Spleen (tissue), 11 donors: Measurements from ENCODE around the gene LCN6. TPM values are rescaled to one million over a fixed set of nuclear protein-coding genes. Genes with fewer than 3 reads are reported as not detected.

Source experiments
- DNase-seq: peaks from one replicate; pipeline ENCODE4 v3.0.0-alpha.2; 2020
- H3K27ac ChIP-seq, 8 donors: fragments of 200-600 bp; sonication (generic) in 7 of 8; 1 replicate in 4 of 8; 2 replicates in 4 of 8; pipeline versions ENCODE4 v1.5.0 to v1.8.0; 2016 to 2021; ENCODE audit warnings: inconsistent platforms in 4 of 8, mild to moderate bottlenecking in 4 of 8, moderate library complexity in 1 of 8
- H3K27me3 ChIP-seq, 7 donors: fragments of 200-600 bp; sonication (generic) in 6 of 7; replicated peaks in 1 of 7; 1 replicate in 4 of 7; 2 replicates in 3 of 7; pipeline versions ENCODE4 v1.5.0 to v1.8.0; 2016 to 2021; ENCODE audit warnings: inconsistent platforms in 3 of 7, mild to moderate bottlenecking in 1 of 7
- H3K36me3 ChIP-seq, 6 donors: fragments of 200-600 bp; sonication (generic) in 5 of 6; 1 replicate in 4 of 6; 2 replicates in 2 of 6; pipeline versions ENCODE4 v1.5.0 to v1.8.0; 2016 to 2021; ENCODE audit warnings: inconsistent platforms in 2 of 6
- H3K4me1 ChIP-seq, 6 donors: fragments of 200-600 bp; sonication (generic) in 5 of 6; 1 replicate in 3 of 6; 2 replicates in 3 of 6; pipeline versions ENCODE4 v1.5.0 to v1.8.0; 2016 to 2021; ENCODE audit warnings: inconsistent platforms in 3 of 6
- H3K4me3 ChIP-seq, 8 donors: fragments of 200-600 bp; sonication (generic) in 7 of 8; 1 replicate in 4 of 8; 2 replicates in 4 of 8; pipeline versions ENCODE4 v1.5.0 to v1.8.0; 2016 to 2021; ENCODE audit warnings: inconsistent platforms in 4 of 8, mild to moderate bottlenecking in 4 of 8, moderate library complexity in 2 of 8
- H3K9me3 ChIP-seq, 8 donors: fragments of 200-600 bp; sonication (generic) in 7 of 8; 1 replicate in 4 of 8; 2 replicates in 4 of 8; pipeline versions ENCODE4 v1.5.0 to v1.8.0; 2016 to 2021; ENCODE audit warnings: inconsistent platforms in 4 of 8
- CTCF ChIP-seq, 11 experiments: fragments of 200-600 bp in 7 of 11; fragments of 450-650 bp in 4 of 11; sonication (generic) in 4 of 11; IDR thresholded peaks in 8 of 11; conservative IDR thresholded peaks in 3 of 11; 1 replicate in 7 of 11; 2 replicates in 4 of 11; pipeline versions ENCODE4 v1.4.0 to v1.8.0; 2016 to 2021; ENCODE audit warnings: antibody characterized with exemption in 11 of 11, inconsistent platforms in 4 of 11, mild to moderate bottlenecking in 1 of 11
- POLR2A ChIP-seq, 3 donors: fragments of 450-650 bp; IDR thresholded peaks; one replicate each; pipeline ENCODE4 v1.5.1; 2017; ENCODE audit warnings: antibody characterized with exemption in 3 of 3, mild to moderate bottlenecking in 1 of 3
- POLR2AphosphoS5 ChIP-seq, 3 donors: sonication (generic); formaldehyde crosslinking; IDR thresholded peaks; one replicate each; pipeline ENCODE4 v1.5.1; 2017; ENCODE audit warnings: antibody characterized with exemption in 3 of 3
- whole genome bisulfite sequencing, 5 donors: extraction: QIAGEN DNeasy Blood & Tissue Kit in 3 of 5; methylation state at CpG; one replicate each; pipeline versions ENCODE4 v1.1.5 to v1.1.7; 2013 to 2018; 5-methylcytosine and 5-hydroxymethylcytosine counted together
- intact Hi-C: fragments of 100-400 bp; cut with DNase I; formaldehyde crosslinking; loops from one replicate; pipeline ENCODE4 v1.15.0; 2023; ENCODE audit warnings: low total_unique reads
- polyA plus RNA-seq, 3 donors: library from polyadenylated mRNA; stranded (reverse); fragments of 200-250 nt; gene quantifications; one replicate each; pipeline ENCODE4 v1.2.1, GENCODE V29; 2013
- total RNA-seq, 7 donors: library from RNA; depleted of rRNA in 3 of 7; stranded (reverse); fragments of >200 nt in 3 of 7; fragmentation: NEBNext Ultra II Directional in 4 of 7; extraction: Animal tissue kit (Norgen Biotek cat#: 25700) in 4 of 7; gene quantifications; one replicate each; pipeline versions ENCODE4 v1.1.0 to v1.2.1, GENCODE V29; 2016 to 2021
- donor health status: healthy with polysubstance abuse.
- donor health status: DM: no; HTN: no; CAD: no; lungs with moderate emphysema.
- donor health status: DM: no; HTN: no; CAD: no.
- donor health status: Bipolar disorder and iron deficiency.
- donor health status: healthy.
- donor health status: DM: no; HTN: no; CAD: no.
- donor health status: DM: yes; HTN: yes; CAD: no.

Gene LCN6
- total and polyA plus RNA-seq, 10 donors, result 1.2 to 18.9 (median 4.4) TPM

- intact Hi-C loops, result no loop called here
- TF ChIP-seq POLR2AphosphoS5 (IDR thresholded peaks at IDR 0.05) (no peak), POLR2A (IDR thresholded peaks at IDR 0.05) (no peak), CTCF (IDR thresholded peaks at IDR 0.05 in 8 of 11, conservative IDR thresholded peaks at IDR 0.05 in 3 of 11) (no peak)
- WGBS, 5 donors, result 92 to 97% (median 95%) methylated on average over 6 to 8 of the region's 8 CpGs
Measured at GRCh38 chr9:136729926-136730325, 18.4 kb downstream of the LCN6 start.

GRCh38 chr9:136729144-136729543, 19.2 kb downstream of the LCN6 start:
- Histone ChIP-seq H3K27ac (peak overlapping the region in 1 of 8 donors; percentile 87), H3K36me3 (peaks cover 0 to 27% (median 21%) of the 10 kb centered on the region in 6 donors), H3K4me3 (peak overlapping the region; percentile 77 to 97 (median 88)), H3K9me3 (no peaks in the 10 kb centered on the region), H3K27me3 (peaks cover 0 to 10% (median 0%) of the 10 kb centered on the region in 7 donors), H3K4me1 (peaks cover 17 to 55% (median 46%) of the 10 kb centered on the region in 6 donors)
- intact Hi-C loops, result no loop called here
- no peak for TF ChIP-seq POLR2AphosphoS5 (IDR thresholded peaks at IDR 0.05)
- 72 to 88% (median 82%) methylated on average over 2 to 7 of the region's 7 CpGs; no CpG with 5 or more reads in 1 of the 5 donors for WGBS, 5 donors
- no peak for DNase-seq

More at GRCh38 chr9:136729926-136730325, 18.4 kb downstream of the LCN6 start:
- H3K27ac ChIP-seq, result no peak overlapping the region
- no peak for DNase-seq
- H3K36me3 ChIP-seq, result peaks cover 0 to 19% (median 13%) of the 10 kb centered on the region in 6 donors
- H3K9me3 ChIP-seq, result no peaks in the 10 kb centered on the region
- no peak overlapping the region for H3K4me3 ChIP-seq
- H3K27me3 ChIP-seq, result peaks cover 0 to 10% (median 0%) of the 10 kb centered on the region in 7 donors
- peaks cover 17 to 48% (median 40%) of the 10 kb centered on the region in 6 donors for H3K4me1 ChIP-seq

- Histone ChIP-seq H3K27ac (peak overlapping the region in 6 of 8 donors; percentile 11 to 90 (median 85)), H3K36me3 (peaks cover 4 to 32% (median 26%) of the 10 kb centered on the region in 6 donors), H3K27me3 (peaks cover 0 to 10% (median 0%) of the 10 kb centered on the region in 7 donors), H3K4me1 (peaks cover 17 to 60% (median 49%) of the 10 kb centered on the region in 6 donors), H3K9me3 (no peaks in the 10 kb centered on the region), H3K4me3 (peak overlapping the region; percentile 77 to 97 (median 88))
- intact Hi-C loops, result no loop called here
- 3 to 13% (median 4%) methylated on average over 28 to 53 of the region's 53 CpGs for WGBS, 5 donors
- DNase-seq, result no peak
- TF ChIP-seq POLR2AphosphoS5 (IDR thresholded peaks at IDR 0.05), result no peak
- TF ChIP-seq CTCF (IDR thresholded peaks at IDR 0.05 in 8 of 11, conservative IDR thresholded peaks at IDR 0.05 in 3 of 11), result no peak
- TF ChIP-seq POLR2A (IDR thresholded peaks at IDR 0.05), result no peak
Measured at GRCh38 chr9:136728548-136729123, 19.7 kb downstream of the LCN6 start.

GRCh38 chr9:136728080-136728547, 20.2 kb downstream of the LCN6 start:
- peaks cover 0 to 10% (median 0%) of the 10 kb centered on the region in 7 donors for H3K27me3 ChIP-seq
- DNase-seq, result peak; percentile 96
- peaks cover 17 to 66% (median 55%) of the 10 kb centered on the region in 6 donors for H3K4me1 ChIP-seq
- intact Hi-C loops, result no loop called here
- peak overlapping the region; percentile 58 to 90 (median 82) for H3K27ac ChIP-seq
- no peaks in the 10 kb centered on the region for H3K9me3 ChIP-seq
- peak overlapping the region; percentile 77 to 97 (median 88) for H3K4me3 ChIP-seq
- peaks cover 6 to 37% (median 31%) of the 10 kb centered on the region in 6 donors for H3K36me3 ChIP-seq
- WGBS, 5 donors, result 0 to 1% (median 0%) methylated on average over 9 to 66 of the region's 66 CpGs
- peak; percentile 92 to 98 (median 97) for TF ChIP-seq CTCF (IDR thresholded peaks at IDR 0.05 in 8 of 11, conservative IDR thresholded peaks at IDR 0.05 in 3 of 11)
- TF ChIP-seq POLR2A (IDR thresholded peaks at IDR 0.05), result peak; percentile 98 to 99 (median 99)
- peak; percentile 100 for TF ChIP-seq POLR2AphosphoS5 (IDR thresholded peaks at IDR 0.05)
